Kidney (tissue), 14 donors: ENCODE data around the gene HLA-F. TPM values are rescaled to one million over a fixed set of nuclear protein-coding genes. Genes with fewer than 3 reads are reported as not detected.

ENCODE experiments used
- DNase-seq, 5 donors: peaks; one replicate each; pipeline ENCODE4 v3.0.0-alpha.2; 2013 to 2020
- FAIRE-seq: peaks from 2 replicates; lab custom pipeline; 2012; peaks lifted over from hg19 to GRCh38; lab: Jason Lieb, UNC
- H3K27ac ChIP-seq, 2 donors: one replicate each; pipeline ENCODE4 v1.7.0; 2013; ENCODE audit warnings: low read depth in 2 of 2, low read length in 2 of 2, inconsistent platforms in 1 of 2
- H3K27me3 ChIP-seq: one replicate; pipeline ENCODE4 v1.7.1; 2013; ENCODE audit warnings: low read length, inconsistent platforms; ENCODE audit not compliant: control insufficient read depth, insufficient read depth
- H3K36me3 ChIP-seq, 3 donors: one replicate each; pipeline versions ENCODE4 v1.7.0 to v1.7.1; 2013; ENCODE audit warnings: low read length in 3 of 3, control low read depth in 1 of 3, inconsistent platforms in 1 of 3; ENCODE audit not compliant: insufficient read depth in 3 of 3, control insufficient read depth in 2 of 3
- H3K4me1 ChIP-seq, 3 donors: one replicate each; pipeline versions ENCODE4 v1.7.0 to v1.7.1; 2013; ENCODE audit warnings: low read length in 3 of 3, inconsistent platforms in 1 of 3, low read depth in 1 of 3; ENCODE audit not compliant: control insufficient read depth in 2 of 3, insufficient read depth in 2 of 3
- H3K4me3 ChIP-seq, 3 donors: one replicate each; pipeline versions ENCODE4 v1.7.0 to v1.8.1; 2013; ENCODE audit warnings: low read length in 3 of 3, control low read depth in 1 of 3, inconsistent platforms in 1 of 3
- H3K9ac ChIP-seq, 3 donors: one replicate each; pipeline versions ENCODE4 v1.7.0 to v1.7.1; 2013; ENCODE audit warnings: low read length in 3 of 3, control low read depth in 1 of 3, inconsistent platforms in 1 of 3
- H3K9me3 ChIP-seq, 3 donors: one replicate each; pipeline versions ENCODE4 v1.7.0 to v1.7.1; 2013; ENCODE audit warnings: low read length in 3 of 3, control low read depth in 1 of 3, inconsistent platforms in 1 of 3; ENCODE audit not compliant: control insufficient read depth in 2 of 3, insufficient read depth in 1 of 3
- intact Hi-C: fragments of 100-400 bp; cut with DNase I; formaldehyde crosslinking; loops from one replicate; pipeline ENCODE4 v1.11.1; 2022
- polyA plus RNA-seq: library from polyadenylated mRNA; stranded (reverse); fragments of 350-450 nt; fragmentation: Illumina TruSeq; extraction: RNeasy Lipid Tissue Mini Kit (QIAGEN cat#74804); gene quantifications from one replicate; pipeline ENCODE4 v1.2.3, GENCODE V29; 2014; ENCODE audit warnings: low read depth, low replicate concordance; ENCODE audit not compliant: insufficient read depth
- total RNA-seq: library from RNA; stranded (reverse); fragmentation: NEBNext Ultra II Directional; extraction: Animal tissue kit (Norgen Biotek cat#: 25700); gene quantifications from one replicate; pipeline ENCODE4 v1.2.1, GENCODE V29; 2021
- TF ChIP-seq, protein P1 (sequence below): IDR thresholded peaks from 3 replicates; pipeline ENCODE4 v1.5.1; 2012; ENCODE audit warnings: mild to moderate bottlenecking, moderate library complexity, borderline replicate concordance; ENCODE audit not compliant: insufficient read depth; ENCODE audit errors: extremely low read depth
- donor health status: control.
- donor health status: control.
- donor health status: control.
- donor health status: control.
- donor health status: control.
- donor health status: DM: yes; HTN: yes; CAD: no.
- donor health status: Normal renal cell carcinoma (clear cell type).

The HLA-F gene
- total and polyA plus RNA-seq, 2 donors from 2014 or later, result 52.1 to 87.8 TPM

DNA sequence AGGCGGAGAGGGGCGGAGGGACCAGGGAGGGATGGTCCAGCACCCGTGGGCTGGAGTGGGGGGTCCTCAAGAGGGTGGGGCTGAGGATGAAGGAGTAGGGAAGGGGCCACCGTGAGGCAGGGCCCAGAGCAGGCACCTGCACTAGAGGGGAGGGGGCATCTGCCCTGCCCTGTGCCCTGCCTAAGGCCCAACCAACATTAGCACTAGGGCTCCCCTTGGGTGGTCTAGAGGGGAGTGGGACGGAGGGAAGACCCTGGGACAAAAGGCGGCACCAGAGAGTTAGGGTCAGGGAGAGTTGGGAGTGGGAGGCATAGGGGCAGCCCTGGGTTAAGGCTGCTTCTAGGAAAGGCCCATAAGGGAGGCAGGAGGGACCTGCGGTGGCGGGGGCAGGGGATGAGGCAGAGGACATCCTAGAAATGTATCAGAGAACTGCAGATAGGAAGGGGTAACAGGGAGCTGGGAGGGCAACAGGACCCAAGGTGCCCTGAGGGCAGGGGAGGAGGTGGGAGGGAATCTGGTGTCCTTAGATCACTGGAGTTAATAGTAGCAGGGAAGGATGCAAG is 24.5 kb downstream of the HLA-F start:
- Histone ChIP-seq H3K9ac (peak overlapping the region in 1 of 3 donors; percentile 70), H3K4me3 (peak overlapping the region in 2 of 3 donors; percentile 79 to 87), H3K9me3 (no peaks in the 10 kb centered on the region), H3K4me1 (peaks cover 0 to 12% (median 5%) of the 10 kb centered on the region in 3 donors), H3K27ac (no peak overlapping the region), H3K36me3 (no peaks in the 10 kb centered on the region), H3K27me3 (peaks cover 14% of the 10 kb centered on the region)
- TF ChIP-seq, protein P1, sequence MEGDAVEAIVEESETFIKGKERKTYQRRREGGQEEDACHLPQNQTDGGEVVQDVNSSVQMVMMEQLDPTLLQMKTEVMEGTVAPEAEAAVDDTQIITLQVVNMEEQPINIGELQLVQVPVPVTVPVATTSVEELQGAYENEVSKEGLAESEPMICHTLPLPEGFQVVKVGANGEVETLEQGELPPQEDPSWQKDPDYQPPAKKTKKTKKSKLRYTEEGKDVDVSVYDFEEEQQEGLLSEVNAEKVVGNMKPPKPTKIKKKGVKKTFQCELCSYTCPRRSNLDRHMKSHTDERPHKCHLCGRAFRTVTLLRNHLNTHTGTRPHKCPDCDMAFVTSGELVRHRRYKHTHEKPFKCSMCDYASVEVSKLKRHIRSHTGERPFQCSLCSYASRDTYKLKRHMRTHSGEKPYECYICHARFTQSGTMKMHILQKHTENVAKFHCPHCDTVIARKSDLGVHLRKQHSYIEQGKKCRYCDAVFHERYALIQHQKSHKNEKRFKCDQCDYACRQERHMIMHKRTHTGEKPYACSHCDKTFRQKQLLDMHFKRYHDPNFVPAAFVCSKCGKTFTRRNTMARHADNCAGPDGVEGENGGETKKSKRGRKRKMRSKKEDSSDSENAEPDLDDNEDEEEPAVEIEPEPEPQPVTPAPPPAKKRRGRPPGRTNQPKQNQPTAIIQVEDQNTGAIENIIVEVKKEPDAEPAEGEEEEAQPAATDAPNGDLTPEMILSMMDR, result no peak
- DNase-seq (no peak), FAIRE-seq (no peak)
- intact Hi-C loops, result no loop called here

DNA sequence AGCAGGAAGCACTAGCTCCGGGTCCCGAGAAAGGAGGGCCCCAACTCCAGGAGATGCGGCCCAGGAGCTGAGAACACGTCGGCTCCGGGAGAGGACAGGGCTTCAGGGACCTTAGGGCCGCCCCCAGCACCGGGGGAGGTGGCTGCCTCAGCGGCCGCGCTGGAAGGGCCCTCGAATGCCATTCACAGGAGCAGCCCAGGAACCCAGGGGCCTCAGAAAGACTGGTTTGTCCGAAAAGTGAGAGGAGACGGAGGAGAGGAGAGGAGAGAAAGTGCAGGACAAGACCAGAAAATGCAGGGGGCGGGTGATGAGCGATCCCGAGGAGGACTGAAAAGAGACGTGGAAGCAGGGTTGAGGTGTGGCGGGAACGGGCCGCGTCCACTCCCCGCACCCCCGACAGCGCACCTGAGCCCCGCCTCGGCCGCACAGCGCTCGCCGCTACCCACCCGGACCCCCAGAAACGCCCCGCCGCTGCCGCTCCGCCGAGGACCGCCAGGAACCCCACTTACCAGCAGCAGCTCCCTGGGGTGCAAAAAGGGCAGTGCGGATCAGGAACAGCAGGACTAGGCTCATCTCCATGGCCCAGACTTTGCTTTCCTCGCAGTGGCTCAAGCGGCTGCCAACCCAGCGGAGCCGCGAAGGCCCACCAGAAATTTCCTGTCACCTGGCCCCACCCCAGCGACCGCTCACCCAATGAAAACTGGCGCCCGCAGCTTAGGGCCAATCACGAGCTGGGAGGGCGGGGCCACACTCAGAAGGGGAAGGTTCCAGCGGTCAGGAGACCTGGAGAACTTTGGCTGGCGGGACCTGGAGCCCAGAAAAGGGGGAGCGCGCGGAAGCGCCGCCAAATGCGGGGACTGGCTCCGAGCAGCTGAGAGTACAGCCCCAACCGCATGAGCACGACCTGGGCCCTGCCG is 25.4 kb downstream of the HLA-F start:
- Histone ChIP-seq H3K4me3 (peak overlapping the region in 2 of 3 donors; percentile 79 to 87), H3K27ac (peak overlapping the region in 1 of 2 donors; percentile 65), H3K27me3 (peaks cover 14% of the 10 kb centered on the region), H3K36me3 (no peaks in the 10 kb centered on the region), H3K9ac (peak overlapping the region in 2 of 3 donors; percentile 70 to 80), H3K4me1 (peaks cover 0 to 12% (median 5%) of the 10 kb centered on the region in 3 donors), H3K9me3 (no peaks in the 10 kb centered on the region)
- FAIRE-seq, result peak; percentile 74
- TF ChIP-seq, protein P1, result no peak
- intact Hi-C loops, result no loop called here
- peak; percentile 86 to 97 (median 91) for DNase-seq

DNA sequence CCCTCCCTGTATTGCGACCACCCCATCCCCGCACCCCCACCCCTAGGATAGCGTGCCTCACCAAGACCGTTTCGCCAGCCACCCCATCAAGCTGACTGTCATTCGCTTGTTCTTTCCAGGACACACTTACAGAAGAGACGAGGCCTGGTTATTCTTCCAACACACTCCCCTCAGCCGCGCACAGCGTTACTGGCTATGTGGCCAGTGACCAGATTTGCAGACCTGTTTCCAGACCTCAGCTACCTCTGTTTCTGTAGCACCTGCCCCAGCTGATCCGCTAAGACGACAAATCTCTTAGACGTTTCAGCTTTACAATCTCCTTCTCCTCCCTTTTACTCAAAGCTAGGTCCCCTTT is 26.1 kb downstream of the HLA-F start:
- intact Hi-C loops, result no loop called here
- H3K36me3 ChIP-seq, result no peaks in the 10 kb centered on the region
- TF ChIP-seq, protein P1, result no peak
- H3K9ac ChIP-seq, result peak overlapping the region in 2 of 3 donors; percentile 32 to 54
- no peak for FAIRE-seq
- peak overlapping the region in 1 of 2 donors; percentile 65 for H3K27ac ChIP-seq
- no peaks in the 10 kb centered on the region for H3K9me3 ChIP-seq
- peaks cover 0 to 12% (median 5%) of the 10 kb centered on the region in 3 donors for H3K4me1 ChIP-seq
- peak overlapping the region in 2 of 3 donors; percentile 56 to 87 for H3K4me3 ChIP-seq
- H3K27me3 ChIP-seq, result peaks cover 14% of the 10 kb centered on the region
- peak in 1 of 5 donors; percentile 9 for DNase-seq
